ENCODE results near the gene TRIM8.
"Not testable (repeated sequence)": the region's sequence is repeated elsewhere in the genome, so short reads cannot be mapped to it uniquely, and the experiment has no call there.

The TRIM8 gene

DNA sequence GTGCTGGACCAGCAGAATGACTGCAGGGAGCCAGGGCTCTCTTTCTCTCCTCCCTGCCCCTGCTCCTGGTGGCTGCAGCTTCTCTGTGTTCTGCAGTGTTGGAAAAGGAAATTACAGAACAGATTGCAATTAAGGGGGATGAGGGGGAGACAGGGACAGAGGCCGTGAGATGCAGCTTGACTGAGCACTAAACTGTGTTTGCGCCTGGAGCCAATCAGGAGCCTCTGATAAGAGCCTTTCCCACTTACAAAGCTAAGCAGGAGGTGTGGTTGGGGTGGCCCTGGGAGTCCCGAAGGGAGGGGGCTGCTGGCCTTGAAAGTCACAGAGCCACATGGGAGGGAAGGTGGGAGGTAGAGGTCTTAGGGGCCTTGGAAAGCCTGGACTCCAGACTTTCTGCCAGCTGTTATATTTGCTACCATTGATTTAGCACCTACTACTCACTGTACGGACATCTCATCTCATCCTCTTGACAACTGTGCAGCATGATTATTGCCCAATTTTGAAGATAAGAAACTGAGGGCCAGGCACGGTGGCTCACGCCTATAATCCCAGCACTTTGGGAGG, 26.7 kb downstream of the TRIM8 start:
- no peak for DNase-seq (ENCODE audit: low read depth in 2 of 2)

DNA sequence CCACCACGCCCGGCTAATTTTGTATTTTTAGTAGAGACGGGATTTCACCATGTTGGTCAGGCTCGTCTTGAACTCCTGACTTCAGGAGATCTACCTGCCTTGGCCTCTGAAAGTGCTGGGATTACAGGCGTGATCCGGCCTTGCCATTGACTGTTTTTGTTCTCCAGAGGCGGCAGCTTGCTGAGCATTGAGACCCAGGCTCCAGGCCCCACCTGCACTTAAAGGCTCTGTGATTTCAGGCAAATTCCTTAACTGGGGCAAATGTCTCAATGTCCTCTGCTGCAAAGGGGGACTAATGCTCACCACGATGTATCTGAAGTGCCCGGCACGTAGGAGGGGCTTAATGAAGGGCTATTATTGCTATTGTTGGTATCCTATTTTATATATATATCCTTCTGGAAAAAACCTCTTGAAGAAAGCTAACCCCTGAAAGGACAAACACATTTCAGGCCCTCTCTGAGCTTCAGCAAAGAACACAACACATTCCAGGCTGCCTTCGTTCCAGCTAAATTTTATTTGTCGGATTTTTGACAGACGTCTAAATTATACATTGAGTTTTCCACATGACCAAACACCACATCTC, 29.0 kb downstream of the TRIM8 start:
- no peak for DNase-seq (ENCODE audit: low read depth in 2 of 2)

DNA sequence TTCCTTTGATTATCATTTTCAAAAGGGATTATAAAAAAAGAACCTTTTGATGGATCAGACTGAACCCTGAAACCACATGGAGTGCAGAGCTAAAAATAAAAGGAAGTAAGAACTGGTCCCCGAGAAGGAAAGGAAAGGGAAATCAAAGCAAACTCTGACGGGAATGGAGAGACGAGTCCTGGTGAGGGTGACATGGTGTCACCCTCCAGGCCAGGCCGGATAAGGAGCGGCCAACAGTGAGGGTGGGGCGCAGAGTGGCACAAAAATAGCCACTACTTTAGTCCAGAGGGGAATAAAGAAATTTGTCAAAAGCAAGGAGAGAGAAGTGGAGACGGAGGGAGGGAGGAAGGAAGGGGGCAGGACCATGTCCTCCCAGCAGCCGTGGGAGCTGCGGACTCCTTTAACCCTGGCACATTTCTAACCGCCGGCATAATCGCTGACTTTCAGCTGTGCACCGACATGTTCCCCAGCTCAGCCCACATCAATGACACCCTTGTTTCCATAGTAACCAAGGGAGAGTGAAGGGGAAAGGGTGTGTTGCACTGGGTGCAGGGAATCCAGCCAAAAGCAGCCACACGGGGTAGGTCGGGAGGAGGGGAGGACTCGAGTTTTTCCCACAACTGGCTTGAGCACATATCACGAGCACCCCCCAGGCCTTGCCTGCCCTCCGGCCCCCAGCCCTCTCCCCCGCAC, 29.7 kb downstream of the TRIM8 start:
- peak; percentile 38 to 57 for DNase-seq (ENCODE audit: low read depth in 2 of 2)

DNA sequence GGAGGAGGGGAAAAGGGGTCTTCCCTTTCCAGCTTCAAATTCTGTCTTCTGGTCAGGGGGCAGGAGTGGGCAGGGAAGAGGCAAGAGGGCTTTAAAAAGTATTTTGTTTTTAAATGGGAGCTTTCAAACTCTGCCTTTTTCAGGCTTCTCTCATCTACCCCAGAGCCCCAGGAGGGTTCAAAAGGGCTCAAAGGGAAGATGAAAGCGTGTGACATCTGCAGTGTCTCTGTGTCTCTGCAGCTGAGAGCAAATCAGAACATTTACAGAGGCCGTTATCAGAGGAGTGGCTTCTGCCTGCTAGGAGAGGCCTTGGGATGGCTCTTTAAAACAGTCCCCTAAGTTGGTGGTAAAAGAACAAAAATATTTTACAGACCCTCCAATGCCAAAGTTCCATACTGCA, 30.3 kb downstream of the TRIM8 start:
- DNase-seq (ENCODE audit: low read depth in 2 of 2), result no peak

DNA sequence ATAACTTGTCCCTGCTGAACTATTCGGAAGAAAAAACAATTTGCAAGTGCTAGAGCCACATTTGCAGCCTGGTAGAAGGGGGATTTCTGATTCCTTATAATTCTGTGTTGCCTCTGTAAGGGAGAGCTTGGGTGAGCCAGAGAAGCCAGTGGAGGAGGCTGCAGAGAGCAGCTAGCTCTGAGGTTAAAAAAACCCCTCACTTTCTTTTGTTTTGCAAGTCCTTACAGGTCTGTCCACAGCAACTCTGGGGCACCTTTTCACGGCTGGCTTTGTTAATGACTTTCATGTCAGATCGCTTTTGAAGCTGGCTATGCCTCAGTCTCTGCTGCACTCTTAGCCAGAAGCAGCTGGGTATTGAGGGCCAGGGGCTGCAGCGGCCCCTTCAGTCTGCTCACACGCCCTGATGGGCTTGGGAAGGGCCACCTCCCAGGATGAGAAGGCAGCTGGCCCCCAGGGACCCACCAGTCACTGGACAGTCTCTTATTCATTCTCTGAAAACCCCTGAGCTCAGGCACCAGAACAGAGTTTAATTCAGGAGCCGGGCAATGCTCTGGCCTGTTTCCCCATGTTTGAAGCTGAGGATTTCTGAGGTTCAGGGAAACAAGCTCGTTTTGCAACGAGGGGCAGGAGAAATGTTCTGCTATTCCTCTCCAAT, 30.9 kb downstream of the TRIM8 start:
- DNase-seq (ENCODE audit: low read depth in 2 of 2), result no peak

DNA sequence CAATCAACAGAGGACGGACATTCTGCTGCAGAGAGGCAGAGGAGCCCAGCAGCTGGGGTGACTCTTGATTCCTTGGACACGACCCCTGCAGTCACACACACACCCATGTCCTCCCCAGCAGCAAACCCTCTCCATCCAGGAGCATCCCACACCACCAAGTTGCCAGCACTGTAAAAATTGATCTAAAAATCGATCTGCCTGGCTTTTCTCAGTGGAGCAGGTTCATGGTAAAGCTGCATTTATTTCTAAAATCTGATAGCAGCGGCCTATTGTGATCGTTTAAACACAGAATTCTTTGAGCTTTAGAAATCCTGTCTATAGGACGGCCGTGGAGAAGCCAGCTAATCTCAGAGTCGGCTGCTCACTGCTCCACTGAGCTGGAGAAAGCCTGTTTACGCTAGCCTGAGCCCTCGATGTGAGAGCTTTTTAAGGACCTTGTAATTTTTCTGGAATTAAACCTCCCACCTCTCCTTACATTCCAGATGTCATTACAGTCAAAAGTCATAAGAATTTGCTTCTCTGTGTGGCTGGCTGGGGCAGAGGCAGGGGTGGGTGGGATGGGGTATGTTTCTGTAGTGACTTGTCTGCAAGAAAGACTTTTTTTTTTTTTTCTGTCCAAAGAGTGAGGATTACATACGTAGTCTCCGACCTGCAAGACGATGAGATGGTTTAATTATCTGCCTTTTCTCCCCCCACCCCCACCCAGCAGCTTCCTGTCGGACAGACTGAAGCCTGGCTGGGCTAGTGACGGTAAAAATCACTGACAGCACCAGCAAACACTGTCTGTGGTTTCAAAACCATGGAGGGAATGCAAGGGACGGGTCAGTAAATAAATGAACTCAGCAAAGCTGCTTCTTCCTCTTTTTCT, 31.6 kb downstream of the TRIM8 start:
- DNase-seq (ENCODE audit: low read depth in 2 of 2), result no peak

DNA sequence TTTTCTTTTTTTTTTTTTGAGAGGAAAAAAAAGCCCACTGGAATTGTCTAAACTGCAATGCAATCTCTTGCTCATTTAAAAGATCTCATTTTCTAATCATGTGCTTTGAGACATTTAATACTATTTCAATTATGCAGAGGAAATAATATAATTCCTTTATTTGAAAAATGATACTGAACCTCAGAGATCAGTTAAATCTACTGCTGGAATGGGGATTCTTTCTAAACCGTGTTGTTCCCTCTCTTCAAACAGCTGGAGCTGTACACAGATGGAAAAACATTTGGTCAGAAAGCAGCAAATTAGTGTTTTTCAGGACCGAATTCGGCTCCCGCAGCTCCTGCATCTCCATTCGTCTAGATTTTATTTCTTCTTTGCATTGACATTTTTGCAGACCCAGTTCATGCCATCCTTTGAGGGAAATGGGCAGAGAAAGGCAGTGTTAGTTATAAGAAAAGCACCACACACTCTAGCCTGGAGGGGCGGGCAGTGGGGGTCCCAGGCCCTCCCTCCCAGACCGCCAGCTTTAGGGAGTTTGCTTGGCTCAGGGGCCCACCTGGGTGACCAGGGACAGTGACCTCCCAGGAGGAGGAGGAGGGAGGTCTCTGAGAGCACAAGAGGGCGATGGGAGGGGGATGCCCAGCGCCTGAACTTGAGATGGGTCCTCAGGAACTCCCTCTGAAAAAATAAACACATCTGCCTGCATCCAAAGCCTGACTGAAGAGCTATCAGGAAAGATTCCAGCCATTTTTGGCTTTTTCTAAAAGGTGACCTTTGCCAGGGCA, 32.4 kb downstream of the TRIM8 start:
- no peak for DNase-seq (ENCODE audit: low read depth in 2 of 2)

DNA sequence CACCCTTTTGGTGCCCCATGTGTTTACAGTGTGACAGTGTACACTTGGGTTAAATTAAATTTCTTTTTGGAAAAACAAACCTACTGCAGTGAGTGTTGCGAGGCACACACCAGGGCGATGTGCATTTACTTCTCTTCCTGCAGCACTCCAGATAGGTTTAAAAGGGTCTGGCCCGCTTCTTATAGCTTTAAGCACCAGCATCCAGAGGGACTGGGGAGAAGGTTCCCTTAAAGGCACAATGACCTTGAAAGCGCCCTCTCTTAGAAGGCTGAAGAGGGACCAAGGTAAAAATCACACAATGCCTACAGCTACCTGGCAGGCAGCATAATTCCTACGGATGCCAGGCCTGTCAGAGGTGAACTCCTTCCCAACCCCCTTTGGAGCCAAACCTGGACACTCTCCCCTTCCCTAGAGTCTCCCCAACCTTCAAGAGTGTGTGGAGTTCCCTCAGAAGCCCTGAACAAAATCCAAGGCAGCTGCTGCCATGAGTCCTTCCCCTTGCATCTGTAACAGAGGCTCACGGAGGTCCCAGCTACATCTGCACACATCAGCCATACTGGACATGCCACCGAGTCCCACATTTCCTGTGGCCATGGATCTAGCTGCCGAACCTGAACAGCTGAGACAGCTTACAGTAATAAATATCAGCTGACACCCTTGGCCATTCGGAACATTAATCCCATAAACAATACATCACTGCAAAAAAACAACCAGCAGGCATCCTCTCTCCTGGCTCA, 33.2 kb downstream of the TRIM8 start:
- DNase-seq (ENCODE audit: low read depth in 2 of 2), result no peak

DNA sequence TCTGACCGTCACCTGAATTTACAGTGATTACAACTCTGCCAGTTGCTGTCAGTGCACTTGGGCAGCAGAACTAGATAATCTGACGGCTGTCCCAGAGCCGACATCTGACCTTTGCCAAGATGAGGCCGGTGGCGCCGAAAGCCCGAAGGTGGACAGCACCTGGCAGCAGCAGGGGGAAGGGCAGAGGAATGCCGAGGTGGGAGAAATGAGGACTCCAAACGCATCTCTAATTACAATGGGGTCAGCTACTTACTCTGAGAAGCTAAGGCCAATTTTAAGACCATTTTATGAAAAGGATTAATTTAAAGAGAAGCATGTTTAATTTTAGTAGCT, 33.8 kb downstream of the TRIM8 start:
- no peak for DNase-seq (ENCODE audit: low read depth in 2 of 2)

DNA sequence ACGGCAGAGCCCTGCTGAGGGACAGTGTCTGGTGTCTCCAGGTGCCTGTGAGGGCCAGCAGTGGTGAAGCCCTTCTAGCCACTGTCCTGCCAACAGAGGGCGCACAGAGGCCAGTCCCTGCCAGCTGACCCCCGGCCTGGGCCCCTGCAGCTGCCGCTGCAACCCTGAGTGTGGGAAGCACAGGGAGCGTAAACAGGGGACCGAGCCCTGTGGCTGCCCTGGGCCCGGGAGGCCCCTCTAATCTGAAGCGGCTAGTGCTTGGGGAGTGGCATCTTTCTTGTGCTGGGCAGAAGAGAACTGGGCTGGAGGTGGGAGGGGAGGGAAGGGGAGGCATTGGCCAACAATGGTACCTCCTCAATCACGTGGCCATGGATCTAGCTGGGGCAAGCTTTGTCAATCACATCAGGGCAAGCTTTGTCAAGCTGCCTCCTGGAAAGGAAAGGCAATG, 34.6 kb downstream of the TRIM8 start:
- no peak for DNase-seq (ENCODE audit: low read depth in 2 of 2)

DNA sequence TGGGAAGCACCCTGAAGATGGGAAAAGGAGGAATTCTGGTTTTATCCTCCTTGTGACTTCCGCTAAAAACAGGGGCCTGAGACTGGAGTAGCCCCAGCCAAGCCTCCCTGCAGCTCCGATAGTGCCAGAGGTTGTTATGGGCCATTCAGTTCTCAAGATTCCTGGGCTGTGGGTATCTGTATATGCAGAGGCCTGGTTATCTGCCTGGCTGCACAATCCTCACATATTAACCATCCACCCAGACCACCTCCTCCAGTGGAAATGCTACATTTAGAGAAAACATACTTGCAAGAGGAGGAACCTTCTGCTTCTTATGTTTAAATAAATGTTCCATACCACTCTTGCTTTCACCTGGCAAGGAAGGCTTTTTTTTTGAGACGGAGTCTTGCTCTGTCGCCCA, 35.3 kb downstream of the TRIM8 start:
- DNase-seq (ENCODE audit: low read depth in 2 of 2), result no peak

DNA sequence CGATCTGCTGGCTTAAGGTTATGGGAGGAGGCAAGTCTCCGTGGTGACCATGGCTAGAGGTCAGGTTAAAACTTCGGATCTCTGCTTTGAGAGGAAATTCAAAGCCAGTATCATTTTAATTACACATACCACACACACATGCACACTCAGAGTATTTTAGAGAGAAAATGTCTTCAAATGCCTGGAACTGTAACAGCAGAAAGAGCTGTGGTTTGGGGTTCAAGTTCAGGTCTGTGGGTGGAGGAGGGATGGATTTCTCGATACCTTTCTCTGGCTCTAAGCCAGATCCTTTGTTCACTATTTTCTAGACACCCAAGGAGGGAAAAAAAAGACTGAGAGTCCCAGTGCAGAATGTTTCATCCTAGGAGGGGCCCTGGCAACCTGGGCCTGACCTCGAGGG, 37.4 kb downstream of the TRIM8 start:
- no peak for DNase-seq (ENCODE audit: low read depth in 2 of 2)

DNA sequence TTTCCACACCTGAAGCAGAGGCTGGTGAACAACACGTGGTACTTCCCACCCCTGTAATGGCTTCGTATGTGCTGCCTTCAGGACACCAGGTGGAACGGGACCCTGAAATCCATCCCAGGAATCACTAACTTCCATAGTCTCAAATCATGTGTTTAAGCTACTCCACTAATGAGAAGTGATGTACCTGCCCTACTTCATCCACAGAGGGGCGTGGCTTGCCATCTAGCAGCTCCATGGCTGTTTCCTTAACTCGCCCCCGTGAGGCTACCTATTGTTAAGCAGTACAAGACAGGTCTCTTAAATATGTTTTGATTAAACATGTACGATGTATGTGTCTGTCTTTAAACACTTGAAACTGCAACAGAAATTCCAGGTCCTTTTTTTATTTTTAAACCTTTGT, 38.1 kb downstream of the TRIM8 start:
- DNase-seq (ENCODE audit: low read depth in 2 of 2), result no peak

DNA sequence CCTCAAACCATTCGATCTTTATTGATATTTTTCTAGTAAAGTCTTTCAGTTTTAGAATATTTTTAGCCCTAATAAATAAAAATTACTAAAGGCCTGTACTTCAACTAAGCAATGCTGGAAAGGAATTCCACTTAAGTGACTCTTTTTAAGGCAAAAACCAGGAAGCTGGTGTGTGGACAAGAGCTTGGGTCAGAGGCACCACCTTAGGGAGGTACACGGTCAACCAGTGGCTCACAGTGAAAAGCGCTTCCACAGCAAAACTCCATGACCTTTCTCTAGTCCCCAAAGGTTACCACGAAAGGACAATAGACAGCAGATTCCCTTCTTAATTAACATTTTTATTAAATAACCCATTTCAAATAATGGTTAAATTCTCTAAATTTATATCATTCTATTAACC, 38.7 kb downstream of the TRIM8 start:
- no peak for DNase-seq (ENCODE audit: low read depth in 2 of 2)

DNA sequence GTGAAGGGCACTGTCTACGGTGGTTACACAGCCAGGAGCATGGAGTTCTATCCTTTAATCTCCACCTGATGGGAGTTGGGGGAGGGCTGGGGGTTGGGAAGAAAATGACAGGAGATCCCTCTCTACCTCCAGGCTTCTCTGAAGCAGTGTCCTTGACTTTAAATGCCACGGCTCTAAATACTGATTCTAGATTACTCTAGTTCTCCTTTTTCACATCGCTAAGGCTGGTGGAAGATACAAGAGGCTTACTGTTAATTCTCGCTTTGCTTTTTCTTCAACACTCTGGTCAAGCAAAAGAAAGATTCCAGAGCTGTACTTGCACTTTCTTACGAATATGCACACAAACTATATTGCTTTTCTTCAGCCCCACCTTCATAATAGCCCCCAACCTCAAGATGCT, 39.5 kb downstream of the TRIM8 start:
- no peak for DNase-seq (ENCODE audit: low read depth in 2 of 2)

DNA sequence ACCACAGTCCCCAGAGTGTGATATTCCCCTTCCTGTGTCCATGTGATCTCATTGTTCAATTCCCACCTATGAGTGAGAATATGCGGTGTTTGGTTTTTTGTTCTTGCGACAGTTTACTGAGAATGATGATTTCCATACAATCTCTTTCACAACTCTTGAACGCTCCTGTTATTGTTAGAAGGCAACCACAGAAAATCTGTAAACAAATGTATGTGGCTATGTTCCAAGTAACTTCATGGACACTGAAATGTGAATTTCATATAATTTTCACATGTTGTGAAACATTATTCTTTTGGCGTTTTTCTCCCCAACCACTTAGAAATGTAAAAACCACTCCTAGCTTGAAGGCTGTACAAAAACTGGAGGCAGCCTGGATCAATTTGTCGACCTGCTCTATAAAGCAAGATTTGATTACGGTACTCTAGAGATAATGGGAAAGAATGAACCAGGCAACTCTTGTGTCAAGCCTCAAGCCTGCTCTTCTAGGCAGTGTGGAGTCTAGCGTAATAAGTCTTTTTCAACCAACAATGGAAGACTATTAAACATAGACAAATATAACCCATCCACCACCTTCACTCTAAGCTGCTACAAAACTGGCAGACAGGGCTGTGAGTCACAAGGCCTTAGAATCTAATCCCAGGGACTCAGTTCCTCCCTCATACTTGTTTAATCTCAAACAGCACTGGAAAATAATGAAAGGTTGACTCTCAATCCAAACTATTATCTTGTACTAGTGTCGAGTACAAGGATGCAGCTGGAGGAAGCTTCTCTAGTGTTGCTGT, 47.2 kb downstream of the TRIM8 start:
- DNase-seq (ENCODE audit: low read depth in 2 of 2), result no peak

DNA sequence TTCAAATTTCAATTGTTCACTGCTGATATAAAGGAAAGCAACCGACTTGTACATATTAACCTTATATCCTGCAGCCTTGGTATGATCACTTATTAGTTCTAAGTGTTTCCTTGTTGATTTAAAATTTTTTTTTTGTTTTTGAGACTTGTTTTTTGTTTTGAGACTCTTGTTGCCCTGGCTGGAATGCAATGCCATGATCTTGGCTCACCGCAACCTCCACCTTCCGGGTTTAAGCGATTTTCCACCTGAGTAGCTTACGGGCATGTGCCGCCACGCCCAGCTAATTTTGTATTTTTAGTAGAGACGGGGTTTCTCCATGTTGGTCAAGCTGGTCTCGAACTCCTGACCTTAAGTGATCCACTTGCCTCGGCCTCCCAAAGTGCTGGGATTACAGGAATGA, 51.1 kb downstream of the TRIM8 start:
- DNase-seq (ENCODE audit: low read depth in 2 of 2), result not testable (repeated sequence)

DNA sequence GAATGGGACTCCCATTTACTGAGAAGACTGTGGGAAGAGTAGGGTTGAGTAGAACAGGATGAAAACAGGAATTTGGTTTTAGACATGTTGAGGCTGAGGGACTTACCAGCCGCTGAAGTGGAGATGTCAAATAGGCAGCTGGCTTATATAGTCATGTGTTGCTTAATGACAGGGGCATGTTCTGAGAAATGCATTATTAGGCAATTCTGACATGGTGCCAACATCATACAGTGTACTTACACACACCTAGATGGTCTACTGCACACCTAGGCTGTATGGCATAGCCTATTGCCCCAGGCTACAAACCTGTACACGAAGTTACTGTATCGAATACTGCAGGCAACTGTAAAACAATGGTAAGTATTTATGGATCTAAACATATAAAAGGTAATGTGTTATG, 52.5 kb downstream of the TRIM8 start:
- DNase-seq (ENCODE audit: low read depth in 2 of 2), result no peak

DNA sequence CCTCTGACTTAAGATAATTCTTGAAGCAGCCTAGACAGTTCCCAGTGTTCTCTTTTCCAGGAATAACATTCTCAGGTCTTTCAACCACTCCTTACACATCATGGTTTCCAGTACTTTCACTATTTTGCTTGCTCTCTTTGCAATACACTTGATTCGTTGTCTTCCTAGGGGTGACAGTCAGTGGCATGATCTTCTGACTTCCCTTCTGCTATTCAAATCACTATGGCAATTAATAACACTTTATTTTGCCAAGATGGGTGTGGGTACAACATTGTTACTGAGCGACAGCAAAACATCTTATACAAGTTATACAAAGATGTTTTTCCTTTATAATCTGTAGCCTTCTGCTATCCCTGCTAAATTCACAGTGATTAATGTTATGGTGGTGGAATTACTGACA, 54.6 kb downstream of the TRIM8 start:
- DNase-seq (ENCODE audit: low read depth in 2 of 2), result no peak

DNA sequence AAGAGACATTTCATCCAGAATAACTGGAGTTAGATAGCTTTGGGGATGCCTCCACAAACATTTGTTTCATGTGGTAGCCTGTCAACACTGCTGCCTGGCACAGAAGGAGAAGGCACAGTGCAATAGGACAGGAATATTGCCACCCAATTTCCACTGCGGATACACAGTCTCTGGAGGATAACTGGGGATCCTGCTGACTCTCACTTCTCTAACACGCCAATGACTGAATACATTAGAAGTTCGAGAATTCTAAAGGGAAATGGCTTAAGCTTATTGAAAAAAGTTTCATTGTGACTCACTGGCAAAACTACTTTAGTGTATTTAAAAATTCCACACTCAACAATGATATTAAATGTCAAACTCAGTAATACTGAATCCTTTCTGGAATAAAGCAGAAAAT, 57.0 kb downstream of the TRIM8 start:
- DNase-seq (ENCODE audit: low read depth in 2 of 2), result no peak

Measured in stimulated activated CD4-positive, alpha-beta T cell treated with anti-CD3 and anti-CD28 coated beads, Interleukin-4, amount 100 ng/mL, for 48 hours (primary cell).